HCT116 (cell line): ENCODE measurements around the gene DRC7. TPM values are rescaled to one million over a fixed set of nuclear protein-coding genes. Genes with fewer than 3 reads are reported as not detected.

Experiments
- ATAC-seq: fragments of 200-7000 bp; cut with Tn5 transposase; 2 replicates; pipeline ENCODE4 v1.9.1; 2020; ENCODE audit warnings: mild to moderate bottlenecking, moderate library complexity
- BruUV-seq: library from RNA; stranded (reverse); fragments of 400-500 nt; replicated peaks from 2 replicates; lab custom pipeline; 2021; lab: Mats Ljungman, UMichigan
- CTCF ChIA-PET: fragments of 300-600 bp; sonication (Branson Sonifier 250); formaldehyde crosslinking; loops from one replicate; lab custom pipeline; 2021; ENCODE audit warnings: antibody characterized with exemption; lab: Charles Lee
- POLR2A ChIA-PET: fragments of 300-600, 350-600 bp; sonication (Branson Sonifier 250); formaldehyde crosslinking; loops from one replicate; lab custom pipeline; 2021; ENCODE audit warnings: antibody characterized with exemption; lab: Charles Lee
- RAD21 ChIA-PET, 2 experiments: fragments of 300-600 bp; sonication (Branson Sonifier 250); formaldehyde crosslinking; loops; one replicate each; lab custom pipeline; 2023; ENCODE audit warnings: low total read pairs in 2 of 2; ENCODE audit not compliant: uncharacterized antibody in 2 of 2, unreplicated experiment in 2 of 2, low non-redundant PET in 1 of 2; lab: Charles Lee
- DNase-seq: peaks from one replicate; pipeline ENCODE4 v3.0.0-alpha.2; 2010; ENCODE audit warnings: low read depth, low spot score
- H2AFZ ChIP-seq: fragments of 200-600 bp; shearing (Covaris generic), sonication (generic); 2 replicates; pipeline ENCODE4 v1.6.1; 2017; ENCODE audit warnings: low read depth, mixed run types, mixed read lengths, antibody characterized with exemption, low read length; ENCODE audit not compliant: poor library complexity, severe bottlenecking
- H3K27ac ChIP-seq: 2 replicates; pipeline ENCODE4 v1.5.1; 2012; ENCODE audit warnings: low read depth, low read length
- H3K27me3 ChIP-seq: fragments of 200-600 bp; sonication (generic); 2 replicates; pipeline ENCODE4 v1.6.1; 2016; ENCODE audit warnings: mixed run types, low read length, mixed read lengths; ENCODE audit not compliant: insufficient read depth
- H3K36me3 ChIP-seq, 2 experiments: fragments of 200-500 bp in 1 of 2; fragments of 200-600 bp in 1 of 2; sonication (Bioruptor generic) in 1 of 2; sonication (generic) in 1 of 2; 2 replicates each; pipeline versions ENCODE4 v1.5.1 to v1.6.1; 2014 to 2016; ENCODE audit warnings: low read length in 2 of 2, inconsistent platforms in 1 of 2, mixed read lengths in 1 of 2, mixed run types in 1 of 2; ENCODE audit not compliant: insufficient read depth in 2 of 2, control insufficient read depth in 1 of 2
- H3K4me1 ChIP-seq, 2 experiments: fragments of 200-600 bp in 1 of 2; sonication (generic) in 1 of 2; 2 replicates each; pipeline versions ENCODE4 v1.5.1 to v1.6.1; 2012 to 2017; ENCODE audit warnings: low read length in 2 of 2, inconsistent platforms in 1 of 2, mild to moderate bottlenecking in 1 of 2, mixed read lengths in 1 of 2, mixed run types in 1 of 2, moderate library complexity in 1 of 2; ENCODE audit not compliant: insufficient read depth in 2 of 2, control insufficient read depth in 1 of 2
- H3K4me2 ChIP-seq: fragments of 200-600 bp; sonication (generic); 2 replicates; pipeline ENCODE4 v1.6.1; 2017; ENCODE audit warnings: mixed run types, low read length, mixed read lengths
- H3K4me3 ChIP-seq, 2 experiments: fragments of 200-600 bp in 1 of 2; sonication (generic) in 1 of 2; replicated peaks in 1 of 2; 2 replicates each; pipeline ENCODE4 v1.5.1; 2011 to 2016; ENCODE audit warnings: low read length in 2 of 2, control low read depth in 1 of 2, low read depth in 1 of 2, mild to moderate bottlenecking in 1 of 2, mixed read lengths in 1 of 2, mixed run types in 1 of 2
- H3K79me2 ChIP-seq: fragments of 200-600 bp; sonication (generic); 2 replicates; pipeline ENCODE4 v1.6.1; 2017; ENCODE audit warnings: mild to moderate bottlenecking, mixed run types, low read length, moderate library complexity, mixed read lengths; ENCODE audit not compliant: insufficient read depth
- H3K9ac ChIP-seq: fragments of 200-600 bp; sonication (generic); 2 replicates; pipeline ENCODE4 v1.6.1; 2016; ENCODE audit warnings: low read length, mixed read lengths
- H3K9me2 ChIP-seq: fragments of 200-600 bp; sonication (generic), shearing (Covaris generic); 2 replicates; pipeline ENCODE4 v1.6.1; 2017; ENCODE audit warnings: mixed run types, mild to moderate bottlenecking, moderate library complexity; ENCODE audit not compliant: insufficient read depth
- H3K9me3 ChIP-seq, 2 experiments: fragments of 200-500 bp in 1 of 2; fragments of 200-600 bp in 1 of 2; sonication (Bioruptor generic) in 1 of 2; sonication (generic) in 1 of 2; 2 replicates each; pipeline ENCODE4 v1.6.1; 2014 to 2017; ENCODE audit warnings: low read length in 2 of 2, mixed read lengths in 2 of 2, inconsistent platforms in 1 of 2, low read depth in 1 of 2, mild to moderate bottlenecking in 1 of 2, mixed run types in 1 of 2, moderate library complexity in 1 of 2; ENCODE audit not compliant: control insufficient read depth in 1 of 2, insufficient read depth in 1 of 2
- H4K20me1 ChIP-seq: fragments of 200-600 bp; sonication (generic), shearing (Covaris generic); 2 replicates; pipeline ENCODE4 v1.6.1; 2017; ENCODE audit warnings: mixed run types, mild to moderate bottlenecking, moderate library complexity; ENCODE audit not compliant: insufficient read depth
- CBX3 ChIP-seq: IDR thresholded peaks from 2 replicates; pipeline ENCODE4 v1.6.1; 2012; ENCODE audit warnings: low read depth
- EGR1 ChIP-seq: IDR thresholded peaks from 2 replicates; pipeline ENCODE4 v1.6.1; 2012; ENCODE audit warnings: low read depth
- ELF1 ChIP-seq: IDR thresholded peaks from 2 replicates; pipeline ENCODE4 v1.6.1; 2012; ENCODE audit warnings: low read depth, borderline replicate concordance
- JUND ChIP-seq: IDR thresholded peaks from 2 replicates; pipeline ENCODE4 v1.6.1; 2012
- POLR2A ChIP-seq: IDR thresholded peaks from 2 replicates; pipeline ENCODE4 v1.7.0; 2011; ENCODE audit warnings: borderline replicate concordance; ENCODE audit not compliant: insufficient read depth, insufficient read length; ENCODE audit errors: extremely low read depth
- POLR2AphosphoS5 ChIP-seq: IDR thresholded peaks from 2 replicates; pipeline ENCODE4 v1.6.1; 2011; ENCODE audit warnings: mild to moderate bottlenecking, low read depth, low read length, moderate library complexity
- RAD21 ChIP-seq: IDR thresholded peaks from 2 replicates; pipeline ENCODE4 v1.6.1; 2012; ENCODE audit warnings: low read depth, mild to moderate bottlenecking
- SP1 ChIP-seq: IDR thresholded peaks from 2 replicates; pipeline ENCODE4 v1.6.1; 2012; ENCODE audit warnings: low read depth
- SRF ChIP-seq: IDR thresholded peaks from 2 replicates; pipeline ENCODE4 v1.6.1; 2012; ENCODE audit warnings: low read depth
- TCF7L2 ChIP-seq: IDR thresholded peaks from 2 replicates; pipeline ENCODE4 v1.7.0; 2011; ENCODE audit warnings: borderline replicate concordance, inconsistent platforms; ENCODE audit not compliant: insufficient read depth, insufficient read length; ENCODE audit errors: extremely low read depth
- YY1 ChIP-seq: IDR thresholded peaks from 2 replicates; pipeline ENCODE4 v1.6.1; 2011; ENCODE audit warnings: low read length, low read depth, moderate library complexity, mild to moderate bottlenecking; ENCODE audit not compliant: insufficient replicate concordance; ENCODE audit errors: extremely low read depth
- ZFX ChIP-seq: fragments of 450-650 bp; IDR thresholded peaks from 2 replicates; pipeline ENCODE4 v1.6.1; 2017
- intact Hi-C: fragments of 100-400 bp; cut with micrococcal nuclease; formaldehyde crosslinking; loops from 2 replicates; pipeline ENCODE4 v1.10.0; 2022
- total RNA-seq: library from RNA; stranded (reverse); gene quantifications from one replicate; pipeline ENCODE4 v1.2.1, GENCODE V29; 2021; ENCODE audit not compliant: unreplicated experiment
- TF ChIP-seq, protein P1 (sequence below): IDR thresholded peaks from 2 replicates; pipeline ENCODE4 v1.6.1; 2011; ENCODE audit warnings: mild to moderate bottlenecking, low read length, moderate library complexity; ENCODE audit not compliant: insufficient replicate concordance; ENCODE audit errors: extremely low read depth
- TF ChIP-seq, protein P2 (sequence below): IDR thresholded peaks from 2 replicates; pipeline ENCODE4 v1.6.1; 2012
- TF ChIP-seq, protein P3 (sequence below): IDR thresholded peaks from 2 replicates; pipeline ENCODE4 v1.6.1; 2012

The DRC7 gene
- total RNA-seq, 1 experiment from 2014 or later = 0.91 TPM

DNA sequence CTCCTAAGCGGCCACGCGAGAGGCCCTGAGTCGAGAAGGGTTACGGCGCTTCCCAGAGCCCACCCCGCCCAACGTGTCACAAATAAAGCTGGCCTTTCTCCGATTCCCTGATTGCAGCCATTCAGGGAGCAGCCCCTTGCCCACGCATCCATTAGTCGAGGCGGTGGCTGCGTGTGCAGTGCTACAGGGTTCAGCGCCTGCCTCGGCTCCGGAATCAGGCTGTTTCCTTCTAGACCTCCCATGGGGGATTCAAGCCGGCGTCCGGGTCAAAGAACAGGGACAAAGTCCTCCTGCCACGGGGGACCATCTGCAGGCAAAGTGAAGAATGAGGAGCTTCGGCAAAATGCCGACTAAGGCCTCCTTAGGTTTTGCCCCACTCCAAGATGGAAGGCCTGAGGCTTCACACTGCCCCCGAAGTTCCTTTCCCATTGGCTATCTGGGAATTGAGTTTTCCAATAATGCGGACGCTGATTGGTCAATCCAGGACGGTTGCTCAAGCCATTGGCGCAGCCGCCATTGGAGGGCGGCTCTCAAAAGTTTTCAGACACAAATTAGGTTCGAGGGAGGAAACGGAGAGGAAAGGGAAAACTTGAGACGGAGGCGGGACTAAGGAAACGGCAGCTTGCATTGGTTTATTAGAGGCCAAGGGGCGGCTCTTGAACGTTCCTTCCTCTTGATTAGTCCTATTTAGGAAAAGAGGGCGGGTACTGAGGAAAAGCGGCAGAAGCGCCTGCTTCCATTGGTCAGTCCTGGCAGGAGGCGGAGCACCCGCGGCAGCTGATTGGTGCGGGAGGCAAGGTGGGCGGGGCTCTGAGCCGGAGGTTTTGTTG is 40.5 kb downstream of the DRC7 start:
- TSS peak; percentile 89 for BruUV-seq
- H3K4me3 ChIP-seq = peak overlapping the region; percentile 91 to 96
- no peaks in the 10 kb centered on the region for H3K9me2 ChIP-seq
- DNase-seq (peak; percentile 100), ATAC-seq (peak; percentile 92)
- H3K4me2 ChIP-seq = peak overlapping the region; percentile 93
- H2AFZ ChIP-seq = no peak overlapping the region
- H3K9me3 ChIP-seq = no peaks in the 10 kb centered on the region
- H3K27me3 ChIP-seq = no peaks in the 10 kb centered on the region
- TF ChIP-seq, protein P1, sequence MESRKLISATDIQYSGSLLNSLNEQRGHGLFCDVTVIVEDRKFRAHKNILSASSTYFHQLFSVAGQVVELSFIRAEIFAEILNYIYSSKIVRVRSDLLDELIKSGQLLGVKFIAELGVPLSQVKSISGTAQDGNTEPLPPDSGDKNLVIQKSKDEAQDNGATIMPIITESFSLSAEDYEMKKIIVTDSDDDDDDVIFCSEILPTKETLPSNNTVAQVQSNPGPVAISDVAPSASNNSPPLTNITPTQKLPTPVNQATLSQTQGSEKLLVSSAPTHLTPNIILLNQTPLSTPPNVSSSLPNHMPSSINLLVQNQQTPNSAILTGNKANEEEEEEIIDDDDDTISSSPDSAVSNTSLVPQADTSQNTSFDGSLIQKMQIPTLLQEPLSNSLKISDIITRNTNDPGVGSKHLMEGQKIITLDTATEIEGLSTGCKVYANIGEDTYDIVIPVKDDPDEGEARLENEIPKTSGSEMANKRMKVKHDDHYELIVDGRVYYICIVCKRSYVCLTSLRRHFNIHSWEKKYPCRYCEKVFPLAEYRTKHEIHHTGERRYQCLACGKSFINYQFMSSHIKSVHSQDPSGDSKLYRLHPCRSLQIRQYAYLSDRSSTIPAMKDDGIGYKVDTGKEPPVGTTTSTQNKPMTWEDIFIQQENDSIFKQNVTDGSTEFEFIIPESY = no peak
- TF ChIP-seq YY1 (peak; percentile 99), POLR2A (peak; percentile 35), JUND (no peak), TCF7L2 (peak; percentile 49), CBX3 (no peak; the same call in 1 of the 2 replicates), SRF (peak; percentile 99), SP1 (peak; percentile 100), ZFX (peak; percentile 61), ELF1 (no peak; the same call in 1 of the 2 replicates), RAD21 (no peak), EGR1 (peak; percentile 78), POLR2AphosphoS5 (peak; percentile 87)
- TF ChIP-seq, protein P2, sequence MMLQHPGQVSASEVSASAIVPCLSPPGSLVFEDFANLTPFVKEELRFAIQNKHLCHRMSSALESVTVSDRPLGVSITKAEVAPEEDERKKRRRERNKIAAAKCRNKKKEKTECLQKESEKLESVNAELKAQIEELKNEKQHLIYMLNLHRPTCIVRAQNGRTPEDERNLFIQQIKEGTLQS = no peak
- TF ChIP-seq, protein P3, sequence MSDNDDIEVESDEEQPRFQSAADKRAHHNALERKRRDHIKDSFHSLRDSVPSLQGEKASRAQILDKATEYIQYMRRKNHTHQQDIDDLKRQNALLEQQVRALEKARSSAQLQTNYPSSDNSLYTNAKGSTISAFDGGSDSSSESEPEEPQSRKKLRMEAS = peak; percentile 61; the same call in 1 of the 2 replicates
- peaks cover 8 to 24% of the 10 kb centered on the region in 2 experiments for H3K4me1 ChIP-seq
- no peaks in the 10 kb centered on the region for H3K36me3 ChIP-seq
- ChIA-PET CTCF (interaction anchor here (0.9 to 2.5 kb wide), 7 partner anchors 12 to 159 kb away, joined by 3 to 10 read pairs (median 4); no protein-coding TSS in a partner anchor), POLR2A (interaction anchor here (0.9 to 1.5 kb wide), 8 partner anchors 10 to 266 kb away, joined by 3 to 7 read pairs (median 3); partner anchors contain the start of gene USB1), RAD21 (interaction anchor here in 1 of 2 experiments (1.0 kb wide), 1 partner anchor 128 kb away, joined by 3 read pairs; no protein-coding TSS in a partner anchor)
- H4K20me1 ChIP-seq = no peaks in the 10 kb centered on the region
- peak overlapping the region; percentile 79 for H3K27ac ChIP-seq
- intact Hi-C loops = loop anchor here (5.0 kb wide), 1 partner anchor 143 kb away; no protein-coding TSS in a partner anchor
- H3K79me2 ChIP-seq = peaks cover 10% of the 10 kb centered on the region; the same call in 1 of the 2 replicates
- H3K9ac ChIP-seq = peak overlapping the region; percentile 94
